ENCODE data around the gene RSU1.

The RSU1 gene

GRCh38 chr10:16822027-16822426, 4.8 kb upstream of the RSU1 start:
- no peak for DNase-seq (ENCODE audit: low read depth in 2 of 2)

- no peak for DNase-seq (ENCODE audit: low read depth in 2 of 2)
These were observed 3.2 kb upstream of the RSU1 start for GRCh38 chr10:16820421-16820820.

DNA sequence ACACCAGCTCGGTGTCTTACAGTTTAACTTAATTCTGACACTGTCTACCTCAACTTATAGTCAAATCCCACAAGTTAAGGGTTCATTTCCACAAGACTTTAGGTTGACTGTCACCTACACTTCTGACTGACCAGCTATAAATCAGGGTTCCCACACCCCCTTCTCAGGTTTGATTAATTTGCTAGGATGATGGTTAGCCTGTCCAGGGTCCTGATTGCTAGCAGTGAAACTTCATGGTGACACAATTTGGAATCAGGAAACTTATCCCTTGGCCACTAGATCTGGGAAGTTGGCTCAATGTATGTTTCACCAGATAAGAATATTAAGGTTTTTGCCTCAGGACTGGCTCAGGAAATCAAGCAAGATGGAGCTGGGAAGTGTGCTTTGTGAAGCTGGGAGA, 2.8 kb upstream of the RSU1 start:
- DNase-seq (ENCODE audit: low read depth in 2 of 2), result no peak

- no peak for DNase-seq (ENCODE audit: low read depth in 2 of 2)
These were observed 2.2 kb upstream of the RSU1 start for GRCh38 chr10:16819436-16819835.

GRCh38 chr10:16819026-16819425, 1.8 kb upstream of the RSU1 start:
- no peak for DNase-seq (ENCODE audit: low read depth in 2 of 2)

- DNase-seq (ENCODE audit: low read depth in 2 of 2), result no peak
These were observed 447 bp downstream of the RSU1 start for GRCh38 chr10:16816830-16817124.

GRCh38 chr10:16816171-16816570, 1.1 kb downstream of the RSU1 start:
- DNase-seq (ENCODE audit: low read depth in 2 of 2), result no peak

DNA sequence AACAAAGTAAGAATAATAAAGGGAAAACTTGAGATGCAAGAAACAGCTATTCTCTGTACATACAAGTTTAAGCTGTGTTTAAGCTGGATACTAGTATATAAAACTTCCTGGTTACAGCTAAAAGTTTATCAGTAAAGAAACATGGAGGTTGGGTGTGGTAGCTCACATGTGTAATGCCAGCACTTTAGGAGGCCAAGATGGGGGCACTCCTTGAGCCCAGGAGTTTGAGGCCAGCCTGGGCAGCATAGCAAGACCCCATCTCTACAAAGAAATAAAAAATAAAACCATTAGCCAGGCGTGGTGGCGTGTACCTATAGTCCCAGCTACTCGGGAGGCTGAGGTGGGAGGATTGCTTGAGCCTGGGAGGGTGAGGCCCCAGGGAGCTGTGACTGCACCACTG, 3.2 kb downstream of the RSU1 start:
- no peak for DNase-seq (ENCODE audit: low read depth in 2 of 2)

DNA sequence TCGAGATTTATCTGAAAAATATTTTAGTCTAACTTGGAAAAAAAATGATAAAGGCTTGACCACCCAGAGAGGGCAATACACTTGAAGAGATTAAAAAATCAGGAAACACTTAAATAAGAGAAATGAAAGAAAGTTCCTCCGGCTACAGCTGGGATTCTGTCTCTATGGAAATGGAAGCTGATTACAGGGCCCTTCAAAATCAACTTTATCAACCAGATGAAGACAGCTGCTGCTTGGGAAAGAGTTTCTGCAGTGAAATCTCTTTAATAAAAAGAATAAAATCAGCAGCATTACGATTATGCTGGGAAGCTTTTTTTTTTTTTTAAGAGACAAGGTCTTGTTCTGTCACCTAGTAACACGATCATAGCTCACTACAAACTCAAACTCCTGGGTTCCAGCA, 4.5 kb downstream of the RSU1 start:
- DNase-seq (ENCODE audit: low read depth in 2 of 2), result no peak

DNA sequence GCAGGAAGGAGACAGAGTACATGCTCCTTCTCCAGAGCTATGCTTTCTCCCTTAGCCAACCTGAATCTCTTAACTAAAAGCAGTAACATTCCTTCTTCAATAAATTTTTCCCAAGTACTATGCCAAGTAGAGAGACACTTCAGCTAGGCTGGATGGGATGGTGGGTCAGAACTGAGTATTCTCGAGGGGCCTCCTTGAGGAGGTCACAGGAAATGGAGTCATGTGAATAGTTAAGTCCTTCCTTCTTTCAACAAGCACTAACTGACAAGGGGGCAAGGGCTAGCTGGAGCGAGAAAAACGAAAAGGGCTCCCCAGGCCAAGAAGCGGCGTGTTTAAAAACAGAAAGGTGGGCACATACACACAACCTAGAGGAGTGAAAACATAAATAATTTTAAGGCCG, 5.5 kb downstream of the RSU1 start:
- DNase-seq (ENCODE audit: low read depth in 2 of 2), result no peak

GRCh38 chr10:16811292-16811691, 5.9 kb downstream of the RSU1 start:
- DNase-seq (ENCODE audit: low read depth in 2 of 2), result no peak

- DNase-seq (ENCODE audit: low read depth in 2 of 2), result peak; percentile 35 to 38
These were observed 8.0 kb downstream of the RSU1 start for GRCh38 chr10:16809074-16809718.

DNA sequence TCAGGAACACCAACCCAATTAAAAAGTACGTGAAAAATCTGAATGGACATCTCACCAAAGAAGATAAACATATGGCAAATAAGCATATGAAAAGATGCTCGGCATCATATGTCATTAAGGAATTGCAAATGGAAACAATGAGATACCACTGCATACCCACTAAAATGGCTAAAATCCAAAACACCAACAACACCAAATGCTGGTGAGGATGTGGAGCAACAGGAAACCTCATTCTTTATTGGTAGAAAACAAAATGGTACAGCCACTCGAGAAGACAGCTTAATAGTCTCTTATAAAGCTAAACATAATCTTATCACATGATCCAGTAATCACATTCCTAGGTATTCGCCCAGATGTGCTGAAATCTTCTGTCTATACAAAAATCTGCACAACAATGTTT, 13.1 kb downstream of the RSU1 start:
- DNase-seq (ENCODE audit: low read depth in 2 of 2), result no peak

- DNase-seq (ENCODE audit: low read depth in 2 of 2), result no peak
These were observed 13.8 kb downstream of the RSU1 start for GRCh38 chr10:16803464-16803863.

- DNase-seq (ENCODE audit: low read depth in 2 of 2), result no peak
These were observed 17.6 kb downstream of the RSU1 start for GRCh38 chr10:16799621-16800020.

GRCh38 chr10:16798571-16798970, 18.7 kb downstream of the RSU1 start:
- no peak for DNase-seq (ENCODE audit: low read depth in 2 of 2)

- DNase-seq (ENCODE audit: low read depth in 2 of 2), result no peak
These were observed 21.7 kb downstream of the RSU1 start for GRCh38 chr10:16795410-16796073.

- DNase-seq (ENCODE audit: low read depth in 2 of 2), result no peak
These were observed 23.2 kb downstream of the RSU1 start for GRCh38 chr10:16794005-16794404.

DNA sequence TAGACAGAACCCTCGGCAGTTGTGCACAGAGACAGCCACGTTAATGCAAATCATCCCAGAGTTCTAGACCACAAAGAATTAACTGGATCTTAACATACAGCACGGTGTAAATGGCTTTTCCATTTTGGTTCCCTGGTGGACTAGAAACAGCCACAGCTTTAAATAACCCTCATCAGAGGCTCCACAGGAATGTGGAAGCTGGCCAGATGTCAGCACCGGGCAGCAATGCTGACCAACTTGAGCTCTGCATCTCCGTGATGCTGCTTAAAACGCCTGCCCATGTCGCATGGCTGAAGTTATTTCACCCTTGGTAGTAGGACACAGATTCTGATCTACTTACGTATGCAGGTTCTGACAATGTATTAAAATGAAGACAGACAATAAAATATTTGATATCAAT, 24.5 kb downstream of the RSU1 start:
- DNase-seq (ENCODE audit: low read depth in 2 of 2), result no peak

DNA sequence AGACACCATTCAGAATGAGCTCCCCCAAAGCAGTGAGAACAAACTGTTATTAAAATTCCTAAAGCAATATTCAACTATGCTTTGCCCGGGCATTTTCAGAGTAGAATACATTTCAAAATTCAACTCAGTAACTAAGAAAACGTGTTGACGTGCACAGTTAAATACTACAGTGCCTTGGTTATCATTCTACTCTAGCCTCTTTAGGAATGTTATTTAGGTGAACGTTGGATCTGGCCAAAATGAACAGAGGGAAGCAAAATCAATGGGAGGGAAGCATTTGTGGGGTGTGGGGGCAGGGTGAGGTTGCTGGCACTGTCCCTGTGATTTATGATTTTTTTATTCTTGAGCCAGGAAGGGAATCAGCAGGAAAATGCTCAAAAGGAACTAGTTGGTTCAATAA, 27.5 kb downstream of the RSU1 start:
- no peak for DNase-seq (ENCODE audit: low read depth in 2 of 2)

GRCh38 chr10:16789261-16789660, 28.0 kb downstream of the RSU1 start:
- DNase-seq (ENCODE audit: low read depth in 2 of 2), result no peak

DNA sequence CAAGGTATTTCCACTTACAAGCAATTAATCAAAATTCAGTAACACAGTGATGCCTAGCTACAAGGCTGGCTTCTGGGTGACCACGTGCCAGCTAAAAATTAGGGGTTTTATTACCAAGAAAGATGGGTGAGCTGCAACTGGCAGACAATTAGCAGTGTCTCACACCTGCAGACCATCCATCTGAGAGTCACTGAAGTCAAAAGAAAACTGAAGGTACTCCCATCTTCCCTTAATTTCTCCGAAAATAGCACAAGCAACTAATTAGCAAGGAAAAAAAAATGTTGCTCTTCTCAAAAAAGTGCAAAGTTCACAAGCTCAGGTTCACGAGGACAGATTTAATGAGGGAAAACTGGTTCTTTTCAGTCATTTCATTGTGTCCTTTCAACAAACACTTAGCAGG, 28.4 kb downstream of the RSU1 start:
- no peak for DNase-seq (ENCODE audit: low read depth in 2 of 2)

- DNase-seq (ENCODE audit: low read depth in 2 of 2), result no peak
These were observed 29.1 kb downstream of the RSU1 start for GRCh38 chr10:16788125-16788524.

DNA sequence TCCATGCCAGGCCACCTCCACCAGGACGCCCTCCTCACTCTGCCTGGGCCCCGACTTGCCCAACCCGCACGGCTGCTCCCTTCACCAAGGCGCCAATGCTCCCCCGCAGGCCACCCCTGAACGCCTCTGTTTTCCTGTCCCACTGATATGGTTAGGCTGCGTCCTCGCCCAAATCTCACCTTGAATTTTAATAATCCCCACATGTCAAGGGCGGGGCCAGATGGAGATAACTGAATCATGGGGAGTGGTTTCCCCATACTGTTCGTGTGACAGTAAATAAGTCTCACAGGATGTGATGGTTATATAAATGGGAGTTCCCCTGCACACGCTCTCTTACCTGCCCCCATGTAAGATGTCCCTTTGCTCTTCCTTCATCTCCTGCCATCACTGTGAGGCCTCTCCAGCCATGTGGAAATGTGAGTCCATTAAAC, 29.8 kb downstream of the RSU1 start:
- peak in 1 of 2 donors; percentile 28 for DNase-seq (ENCODE audit: low read depth in 2 of 2)
